ENCODE results near the gene KHDC3L.

GRCh38 chr6:73342174-73342573, 20.3 kb upstream of the KHDC3L start:
- TF ChIP-seq CTCF (IDR thresholded peaks at IDR 0.05), result no peak
- TF ChIP-seq POLR2A (IDR thresholded peaks at IDR 0.05), result no peak

All from lower leg skin (tissue), 3 donors.